HepG2 (cell line): ENCODE data around the gene ETNK1. TPM values are rescaled to one million over a fixed set of nuclear protein-coding genes. Genes with fewer than 3 reads are reported as not detected.

Experiments used
- ATAC-seq: fragments of 200-7000 bp; cut with Tn5 transposase; 3 replicates; pipeline ENCODE4 v1.9.1; 2020; ENCODE audit warnings: mild to moderate bottlenecking, moderate library complexity
- BruUV-seq: library from RNA; stranded (reverse); fragments of 400-500 nt; replicated peaks from 2 replicates; lab custom pipeline; 2021; lab: Mats Ljungman, UMichigan
- CTCF ChIA-PET: fragments of 300-600 bp; formaldehyde crosslinking; extraction: SDS; loops from one replicate; lab custom pipeline; 2021; ENCODE audit warnings: low total read pairs, inconsistent platforms, low intra/inter-chr PET ratio; lab: Yijun Ruan, JAX
- POLR2A ChIA-PET: fragments of 350-600 bp; sonication (Branson Sonifier 250); formaldehyde crosslinking; loops from one replicate; lab custom pipeline; 2020; ENCODE audit warnings: antibody characterized with exemption, inconsistent platforms; lab: Yijun Ruan, JAX
- DNase-seq: peaks from one replicate; pipeline ENCODE4 v3.0.0-alpha.2; 2015; ENCODE audit warnings: low spot score
- FAIRE-seq: peaks from 3 replicates; lab custom pipeline; 2011; peaks lifted over from hg19 to GRCh38; lab: Jason Lieb, UNC
- H2AFZ ChIP-seq: one replicate; pipeline ENCODE4 v1.6.1; 2011; ENCODE audit warnings: low read length, inconsistent platforms
- H3K27ac ChIP-seq: fragments of 300-600 bp; 3 replicates; pipeline ENCODE4 v1.8.0; 2011; ENCODE audit warnings: mixed run types, mild to moderate bottlenecking, mixed read lengths, low read length, inconsistent platforms; ENCODE audit not compliant: insufficient read depth; ENCODE audit errors: extremely low read length
- H3K27me3 ChIP-seq, 2 experiments: fragments of 200-600 bp in 1 of 2; 2 replicates in 1 of 2; 3 replicates in 1 of 2; pipeline versions ENCODE4 v1.6.0 to v1.8.0; 2011; ENCODE audit warnings: low read length in 2 of 2, mild to moderate bottlenecking in 2 of 2, moderate library complexity in 2 of 2, inconsistent platforms in 1 of 2; ENCODE audit not compliant: insufficient read depth in 2 of 2, control insufficient read depth in 1 of 2
- H3K36me3 ChIP-seq, 2 experiments: fragments of 200-600 bp in 1 of 2; replicated peaks in 1 of 2; 2 replicates in 1 of 2; 3 replicates in 1 of 2; pipeline versions ENCODE4 v1.5.1 to v1.8.0; 2011; ENCODE audit warnings: low read length in 2 of 2, inconsistent platforms in 1 of 2; ENCODE audit not compliant: insufficient read depth in 2 of 2, control insufficient read depth in 1 of 2
- H3K4me1 ChIP-seq: 2 replicates; pipeline ENCODE4 v1.5.1; 2012; ENCODE audit warnings: low read length, inconsistent platforms; ENCODE audit not compliant: insufficient read depth
- H3K4me2 ChIP-seq: 2 replicates; pipeline ENCODE4 v1.6.0; 2011; ENCODE audit warnings: low read depth, low read length, inconsistent platforms
- H3K4me3 ChIP-seq, 3 experiments: fragments of 200-600 bp in 1 of 3; sonication (generic), shearing (Covaris generic) in 1 of 3; replicated peaks in 1 of 3; 2 replicates each; pipeline ENCODE4 v1.5.1; 2011 to 2016; ENCODE audit warnings: low read length in 3 of 3, inconsistent platforms in 2 of 3, low read depth in 2 of 3, mild to moderate bottlenecking in 2 of 3, control low read depth in 1 of 3, mixed read lengths in 1 of 3; ENCODE audit not compliant: insufficient read depth in 1 of 3
- H3K79me2 ChIP-seq: one replicate; pipeline ENCODE4 v1.6.1; 2011; ENCODE audit warnings: low read length, inconsistent platforms; ENCODE audit not compliant: insufficient read depth
- H3K9ac ChIP-seq: 2 replicates; pipeline ENCODE4 v1.6.0; 2011; ENCODE audit warnings: mild to moderate bottlenecking, low read depth, low read length, inconsistent platforms; ENCODE audit not compliant: insufficient read depth
- H3K9me3 ChIP-seq: 2 replicates; pipeline ENCODE4 v1.5.1; 2012; ENCODE audit warnings: mild to moderate bottlenecking, low read length
- H4K20me1 ChIP-seq: 2 replicates; pipeline ENCODE4 v1.6.0; 2011; ENCODE audit warnings: inconsistent platforms, mild to moderate bottlenecking, low read length, moderate library complexity; ENCODE audit not compliant: insufficient read depth
- ASH2L ChIP-seq: fragments of 300-600, 200-600 bp; sonication (generic); IDR thresholded peaks from 2 replicates; pipeline ENCODE4 v1.7.0; 2017; ENCODE audit warnings: low read depth, mild to moderate bottlenecking, moderate library complexity, mixed read lengths, low read length; ENCODE audit not compliant: insufficient read length
- ETV5 ChIP-seq: IDR thresholded peaks from 2 replicates; pipeline ENCODE4 v1.6.1; 2018; ENCODE audit warnings: missing biosample characterization, missing genetic modification reagents, inconsistent platforms, borderline replicate concordance
- GFI1 ChIP-seq: sonication (generic); formaldehyde crosslinking; IDR thresholded peaks from 2 replicates; pipeline ENCODE4 v1.5.0; 2020; ENCODE audit warnings: missing genetic modification reagents, mild to moderate bottlenecking, borderline replicate concordance
- GLI4 ChIP-seq: sonication (generic); formaldehyde crosslinking; IDR thresholded peaks from 2 replicates; pipeline ENCODE4 v1.5.1; 2020; ENCODE audit warnings: missing genetic modification reagents, mild to moderate bottlenecking, moderate library complexity, borderline replicate concordance
- JUNB ChIP-seq: sonication (generic); formaldehyde crosslinking; IDR thresholded peaks from 2 replicates; pipeline ENCODE4 v1.8.0; 2022; ENCODE audit warnings: missing genetic modification reagents, mild to moderate bottlenecking, borderline replicate concordance
- MAF1 ChIP-seq: sonication (generic); formaldehyde crosslinking; IDR thresholded peaks from 2 replicates; pipeline ENCODE4 v1.5.0; 2020; ENCODE audit warnings: missing genetic modification reagents, borderline replicate concordance
- MBD4 ChIP-seq: IDR thresholded peaks from 2 replicates; pipeline ENCODE4 v1.6.1; 2012; ENCODE audit warnings: low read length, inconsistent platforms, borderline replicate concordance
- NPAS2 ChIP-seq: sonication (generic); formaldehyde crosslinking; IDR thresholded peaks from 2 replicates; pipeline ENCODE4 v1.8.0; 2022; ENCODE audit warnings: mild to moderate bottlenecking, missing genetic modification reagents, borderline replicate concordance
- PRPF4 ChIP-seq: fragments of 200-400 bp; formaldehyde crosslinking; IDR thresholded peaks from 2 replicates; pipeline ENCODE4 v1.6.1; 2016; ENCODE audit warnings: low read length, low read depth; ENCODE audit not compliant: poor library complexity, severe bottlenecking
- SMAD3 ChIP-seq: sonication (generic); formaldehyde crosslinking; IDR thresholded peaks from 2 replicates; pipeline ENCODE4 v1.4.0; 2020; ENCODE audit warnings: missing genetic modification reagents
- SNAPC2 ChIP-seq: sonication (generic); formaldehyde crosslinking; IDR thresholded peaks from 2 replicates; pipeline ENCODE4 v1.8.1; 2022; ENCODE audit warnings: mild to moderate bottlenecking, missing genetic modification reagents
- ZBTB20 ChIP-seq: sonication (generic); formaldehyde crosslinking; IDR thresholded peaks from 2 replicates; pipeline ENCODE4 v1.8.1; 2023; ENCODE audit warnings: missing genetic modification reagents, low read depth, mild to moderate bottlenecking, borderline replicate concordance
- ZBTB21 ChIP-seq: sonication (generic); formaldehyde crosslinking; IDR thresholded peaks from 2 replicates; pipeline ENCODE4 v1.4.0; 2020; ENCODE audit warnings: missing genetic modification reagents
- ZNF225 ChIP-seq: sonication (generic); formaldehyde crosslinking; IDR thresholded peaks from 2 replicates; pipeline ENCODE4 v1.4.0; 2020; ENCODE audit warnings: mild to moderate bottlenecking, missing genetic modification reagents
- ZNF430 ChIP-seq: sonication (generic); formaldehyde crosslinking; IDR thresholded peaks from 2 replicates; pipeline ENCODE4 v1.9.0; 2021; ENCODE audit warnings: mild to moderate bottlenecking, missing genetic modification reagents
- WGBS: methylation state at CpG from one replicate; pipeline ENCODE4 v1.1.6; 2017; ENCODE audit warnings: low lambda C conversion rate; 5-methylcytosine and 5-hydroxymethylcytosine counted together
- in situ Hi-C: cut with HindIII; loops from 2 replicates; pipeline ENCODE4 v1.10.0; 2017; ENCODE audit warnings: low pct_unique_long_range_greater_than_20kb; ENCODE audit not compliant: extremely low pct_ligation_motif_present
- intact Hi-C: fragments of 100-400 bp; cut with micrococcal nuclease; formaldehyde crosslinking; loops from one replicate; pipeline ENCODE4 v1.10.0; 2022; ENCODE audit not compliant: unreplicated experiment
- polyA plus RNA-seq, 8 experiments: library from polyadenylated mRNA; depleted of rRNA in 3 of 8; stranded (reverse) in 7 of 8; unstranded in 1 of 8; fragments of >200 nt; fragmentation: Illumina TruSeq in 4 of 8; extraction: Trizol in 4 of 8; gene quantifications; 2 replicates each; pipeline versions ENCODE4 v1.2.1 to v1.2.3, GENCODE V29; 2011 to 2016; ENCODE audit warnings: low read depth in 4 of 8, missing spikeins in 1 of 8, mixed read lengths in 1 of 8; ENCODE audit not compliant: insufficient read depth in 1 of 8
- total RNA-seq, 5 experiments: library from RNA; depleted of rRNA; stranded (reverse); fragments of >200 nt; fragmentation: Illumina TruSeq; extraction: Trizol; gene quantifications; 2 replicates each; pipeline ENCODE4 v1.2.3, GENCODE V29; 2016; ENCODE audit warnings: low read depth in 1 of 5
- TF ChIP-seq, protein P1 (sequence below): sonication (generic); formaldehyde crosslinking; IDR thresholded peaks from 2 replicates; pipeline ENCODE4 v1.5.0; 2020; ENCODE audit warnings: mild to moderate bottlenecking, low read depth, missing genetic modification reagents, borderline replicate concordance

ETNK1 gene
- total and polyA plus RNA-seq, 2 of the 13 experiments (the other 11 are each of a cell fraction or from before 2014, with no cell fraction given): 14.4 to 55.7 TPM

DNA sequence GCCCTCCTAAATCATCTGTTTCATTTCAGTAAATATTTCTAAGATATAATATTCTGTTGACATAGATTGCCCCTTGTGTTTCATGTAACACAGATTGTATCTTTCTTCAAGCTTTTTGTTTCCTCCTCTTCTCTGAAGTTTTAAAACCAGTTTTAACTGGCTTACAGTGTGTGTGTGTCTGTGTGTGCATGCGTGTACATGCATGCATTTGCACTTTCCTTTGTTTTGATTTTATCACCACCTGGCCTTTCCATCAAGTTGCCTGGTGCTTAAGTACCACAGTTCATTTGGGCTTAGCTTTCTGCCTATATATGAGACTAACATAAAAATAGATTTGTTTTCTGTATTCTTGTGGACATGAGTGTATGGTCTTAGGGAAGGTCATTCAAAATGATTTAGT is 31.9 kb downstream of the ETNK1 start:
- POLR2A ChIA-PET: no interaction called here
- no peak for FAIRE-seq

DNA sequence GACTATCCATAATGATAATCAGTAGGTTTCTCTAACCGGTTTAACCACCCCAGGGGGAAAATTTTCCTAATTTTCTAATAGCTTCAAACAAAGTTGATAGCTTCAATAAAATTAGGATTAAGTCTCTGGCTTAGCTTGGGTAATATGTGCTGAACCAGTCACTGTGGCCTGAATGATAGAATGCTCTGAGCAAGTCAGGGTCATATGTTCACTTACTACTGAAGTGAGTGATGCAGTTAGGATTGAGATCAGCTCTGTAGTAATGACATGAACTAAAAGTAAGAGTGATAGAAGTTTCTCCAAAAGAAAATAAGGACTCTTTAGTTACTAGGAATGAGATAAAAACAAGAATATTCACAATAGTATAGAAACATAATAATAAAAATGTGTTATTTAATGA is 32.6 kb downstream of the ETNK1 start:
- Histone ChIP-seq H3K4me1 (no peaks in the 10 kb centered on the region), H3K4me3 (no peak overlapping the region), H3K9me3 (no peaks in the 10 kb centered on the region), H3K4me2 (no peak overlapping the region), H3K9ac (no peak overlapping the region), H3K36me3 (peaks cover 0 to 2% of the 10 kb centered on the region in 2 experiments; a peak in 3 of 5 replicates), H4K20me1 (no peaks in the 10 kb centered on the region), H3K27me3 (no peaks in the 10 kb centered on the region), H3K79me2 (peaks cover 16% of the 10 kb centered on the region), H2AFZ (no peak overlapping the region), H3K27ac (no peak overlapping the region)
- in situ Hi-C loops (no loop called here), intact Hi-C loops (no loop called here)
- 95% methylated on average over 1 of the region's 1 CpG for WGBS
- ATAC-seq (no peak), DNase-seq (no peak), FAIRE-seq (no peak)
- TF ChIP-seq SNAPC2 (no peak), MBD4 (no peak), ZBTB21 (CRISPR knock-in tag) (no peak), PRPF4 (no peak), SMAD3 (CRISPR knock-in tag) (no peak), GLI4 (no peak), NPAS2 (no peak), MAF1 (CRISPR knock-in tag) (no peak), JUNB (no peak), GFI1 (CRISPR knock-in tag) (no peak), ZNF225 (CRISPR knock-in tag) (no peak), ZNF430 (CRISPR knock-in tag) (no peak), ZBTB20 (CRISPR knock-in tag) (no peak), ETV5 (no peak)
- TF ChIP-seq, protein P1, sequence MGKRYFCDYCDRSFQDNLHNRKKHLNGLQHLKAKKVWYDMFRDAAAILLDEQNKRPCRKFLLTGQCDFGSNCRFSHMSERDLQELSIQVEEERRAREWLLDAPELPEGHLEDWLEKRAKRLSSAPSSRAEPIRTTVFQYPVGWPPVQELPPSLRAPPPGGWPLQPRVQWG (CRISPR knock-in tag): no peak
- ChIA-PET CTCF (no interaction called here), POLR2A (no interaction called here)
- no TSS peak for BruUV-seq

More for the DNA sequence above, 31.9 kb downstream of the ETNK1 start:
- peaks cover 21% of the 10 kb centered on the region for H3K79me2 ChIP-seq
- H3K4me1 ChIP-seq: no peaks in the 10 kb centered on the region
- H3K27me3 ChIP-seq: no peaks in the 10 kb centered on the region
- no peak overlapping the region for H3K27ac ChIP-seq
- no peak for ATAC-seq
- intact Hi-C loops (no loop called here), in situ Hi-C loops (no loop called here)
- H3K4me3 ChIP-seq: no peak overlapping the region
- no peak overlapping the region for H3K4me2 ChIP-seq
- no TSS peak for BruUV-seq
- H3K36me3 ChIP-seq: peaks cover 0 to 2% of the 10 kb centered on the region in 2 experiments; a peak in 3 of 5 replicates
- no peak for TF ChIP-seq ASH2L
- no peaks in the 10 kb centered on the region for H3K9me3 ChIP-seq
- CTCF ChIA-PET: no interaction called here
- no peaks in the 10 kb centered on the region for H4K20me1 ChIP-seq
- no peak overlapping the region for H2AFZ ChIP-seq
- DNase-seq: no peak
- no peak overlapping the region for H3K9ac ChIP-seq
- WGBS: 96% methylated on average over 1 of the region's 1 CpG
